BE2C (cell line): ENCODE results near the gene NDFIP1.

ENCODE experiments used
- DNase-seq: peaks from one replicate; pipeline ENCODE4 v3.0.0-alpha.2; 2020
- H3K27me3 ChIP-seq: fragments of 250-450 bp; sonication (Bioruptor Pico); 2 replicates; pipeline ENCODE4 v1.5.1; 2020; ENCODE audit warnings: mild to moderate bottlenecking
- H3K36me3 ChIP-seq: fragments of 250-450 bp; sonication (Bioruptor Pico); 2 replicates; pipeline ENCODE4 v1.5.1; 2020; ENCODE audit warnings: mild to moderate bottlenecking
- H3K4me1 ChIP-seq: fragments of 250-450 bp; sonication (Bioruptor Pico); 2 replicates; pipeline ENCODE4 v1.5.1; 2020
- H3K4me3 ChIP-seq: 2 replicates; pipeline ENCODE4 v1.5.1; 2011; ENCODE audit warnings: low read depth, low read length
- H3K9me3 ChIP-seq: fragments of 250-450 bp; sonication (Bioruptor Pico); 2 replicates; pipeline ENCODE4 v1.5.1; 2020
- CTCF ChIP-seq: IDR thresholded peaks from 2 replicates; pipeline ENCODE4 v1.5.1; 2012; ENCODE audit warnings: mild to moderate bottlenecking, low read depth, low read length

Gene NDFIP1

GRCh38 chr5:142199388-142199787, 90.8 kb downstream of the NDFIP1 start:
- H3K36me3 ChIP-seq = no peaks in the 10 kb centered on the region
- no peak for TF ChIP-seq CTCF

DNA sequence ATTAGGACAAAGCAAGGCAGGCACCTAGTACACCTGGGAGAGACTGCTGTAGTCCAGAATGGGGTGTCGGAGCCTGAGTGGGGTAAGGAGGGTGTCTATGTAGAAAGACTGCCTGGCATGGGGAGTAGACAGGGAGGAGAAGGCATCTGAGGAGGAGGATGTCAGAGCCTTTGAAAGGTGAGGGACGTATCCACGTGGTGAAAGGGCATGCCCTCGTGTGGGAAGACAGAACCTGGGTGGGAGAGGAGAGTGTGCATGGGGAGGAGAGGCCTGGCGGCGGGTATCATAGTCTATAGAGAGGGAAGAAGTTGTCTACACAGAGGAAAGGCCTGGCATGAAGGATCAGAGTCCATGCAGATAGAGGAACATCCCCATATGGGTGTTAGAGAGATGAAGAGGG, 91.8 kb downstream of the NDFIP1 start:
- H3K27me3 ChIP-seq = no peaks in the 10 kb centered on the region
- H3K9me3 ChIP-seq = no peaks in the 10 kb centered on the region
- H3K4me3 ChIP-seq = no peak overlapping the region
- no peak for TF ChIP-seq CTCF
- peaks cover 3% of the 10 kb centered on the region for H3K4me1 ChIP-seq
- no peaks in the 10 kb centered on the region for H3K36me3 ChIP-seq
- no peak for DNase-seq

More at GRCh38 chr5:142199388-142199787, 90.8 kb downstream of the NDFIP1 start:
- H3K4me1 ChIP-seq = peaks cover 3% of the 10 kb centered on the region
- no peak overlapping the region for H3K4me3 ChIP-seq
- no peaks in the 10 kb centered on the region for H3K27me3 ChIP-seq
- no peaks in the 10 kb centered on the region for H3K9me3 ChIP-seq
- no peak for DNase-seq

DNA sequence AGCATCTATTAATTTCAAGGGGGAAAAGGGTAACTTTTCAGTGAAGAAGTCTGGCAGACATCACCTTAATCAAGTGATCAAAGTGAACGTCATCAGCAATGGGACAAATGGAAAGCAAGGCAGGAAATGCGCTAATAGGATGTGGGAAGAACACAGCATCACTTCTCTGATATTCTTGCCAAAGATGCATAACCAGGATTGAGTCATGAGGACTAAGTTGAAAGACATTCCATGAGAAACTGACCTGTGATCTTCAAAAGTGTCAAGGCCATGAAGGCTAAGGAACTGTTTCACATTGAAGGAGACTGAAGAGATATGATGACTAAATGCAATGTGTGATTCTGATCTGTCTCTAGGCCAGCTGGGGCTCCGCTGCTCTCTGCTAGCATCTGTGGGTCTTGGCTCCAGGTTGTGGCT, 92.9 kb downstream of the NDFIP1 start:
- no peak overlapping the region for H3K4me3 ChIP-seq
- H3K4me1 ChIP-seq = peaks cover 3% of the 10 kb centered on the region
- no peaks in the 10 kb centered on the region for H3K36me3 ChIP-seq
- no peak for DNase-seq
- H3K27me3 ChIP-seq = no peaks in the 10 kb centered on the region
- no peaks in the 10 kb centered on the region for H3K9me3 ChIP-seq
- TF ChIP-seq CTCF = no peak

DNA sequence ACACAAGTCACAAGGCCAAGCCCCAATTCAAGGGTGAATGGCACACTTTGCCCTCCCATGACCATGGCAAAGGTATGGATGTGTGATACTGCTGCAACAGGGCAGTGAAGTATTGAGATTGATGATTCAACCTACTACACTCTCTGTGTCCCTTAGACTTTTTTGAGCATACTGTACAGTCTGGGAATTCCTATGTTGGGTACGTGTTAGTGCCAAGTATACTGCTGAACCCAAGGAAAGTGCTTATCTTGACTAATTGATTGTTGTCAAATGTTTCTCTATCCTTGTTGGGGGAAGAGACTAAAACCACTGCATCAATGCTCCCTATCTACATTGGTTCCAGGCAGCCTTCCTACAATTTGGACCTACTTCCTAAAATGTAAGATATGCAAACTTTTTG, 93.7 kb downstream of the NDFIP1 start:
- no peaks in the 10 kb centered on the region for H3K9me3 ChIP-seq
- no peaks in the 10 kb centered on the region for H3K27me3 ChIP-seq
- no peak for TF ChIP-seq CTCF
- no peak for DNase-seq
- H3K36me3 ChIP-seq = no peaks in the 10 kb centered on the region
- peaks cover 3% of the 10 kb centered on the region for H3K4me1 ChIP-seq
- no peak overlapping the region for H3K4me3 ChIP-seq
